T-helper 2 cell treated with Interferon-gamma antibody and Interleukin-4, amounts not matched to agents 100 ng/mL and 5 ng/mL, for 36 hours (primary cell): ENCODE data around the gene PRELID2. TPM values are rescaled to one million over a fixed set of nuclear protein-coding genes. Genes with fewer than 3 reads are reported as not detected.
"Not testable (repeated sequence)": the region's sequence is repeated elsewhere in the genome, so short reads cannot be mapped to it uniquely, and the experiment has no call there.

Experiments
- intact Hi-C: fragments of 100-400 bp; cut with micrococcal nuclease; formaldehyde crosslinking; loops from one replicate; pipeline ENCODE4 v1.15.1; 2023
- total RNA-seq: library from RNA; stranded (reverse); gene quantifications from 2 replicates; pipeline ENCODE4 v1.2.3, GENCODE V29; 2022

Gene PRELID2
- total RNA-seq = 3.7 and 4.3 TPM in 2 replicates

GRCh38 chr5:145834917-145835847 lies at the start of gene PRELID2:
TSS of gene PRELID2 (minus strand) at chr5:145835342. CDS start at chr5:145835251, 91 bp downstream.
- intact Hi-C loops = no loop called here

GRCh38 chr5:145874765-145875164 lies 39.6 kb upstream of the PRELID2 start:
- intact Hi-C loops = no loop called here

GRCh38 chr5:145872914-145873313 lies 37.8 kb upstream of the PRELID2 start, which contains the start of gene GRXCR2:
TSS of gene GRXCR2 (minus strand) at chr5:145873014. CDS start at chr5:145872968, 46 bp downstream.
- intact Hi-C loops = no loop called here

GRCh38 chr5:145872486-145872885 lies 37.3 kb upstream of the PRELID2 start:
- intact Hi-C loops = no loop called here

- intact Hi-C loops = no loop called here
Measured at GRCh38 chr5:145869753-145870152, 34.6 kb upstream of the PRELID2 start.

- intact Hi-C loops = no loop called here
Measured at GRCh38 chr5:145867806-145868205, 32.7 kb upstream of the PRELID2 start.

GRCh38 chr5:145864432-145864831 lies 29.3 kb upstream of the PRELID2 start:
- intact Hi-C loops = not testable (repeated sequence)

GRCh38 chr5:145863003-145863402 lies 27.9 kb upstream of the PRELID2 start:
- intact Hi-C loops = no loop called here

GRCh38 chr5:145859897-145860296 lies 24.8 kb upstream of the PRELID2 start:
- intact Hi-C loops = no loop called here

- intact Hi-C loops = no loop called here
Measured at GRCh38 chr5:145859453-145859852, 24.3 kb upstream of the PRELID2 start.

GRCh38 chr5:145858959-145859358 lies 23.8 kb upstream of the PRELID2 start:
- intact Hi-C loops = no loop called here

GRCh38 chr5:145856285-145856818 lies 21.2 kb upstream of the PRELID2 start:
- intact Hi-C loops = no loop called here

GRCh38 chr5:145855763-145856267 lies 20.7 kb upstream of the PRELID2 start:
- intact Hi-C loops = no loop called here

- intact Hi-C loops = no loop called here
Measured at GRCh38 chr5:145854651-145855258, 19.6 kb upstream of the PRELID2 start.

GRCh38 chr5:145853781-145854376 lies 18.7 kb upstream of the PRELID2 start:
- intact Hi-C loops = no loop called here

- intact Hi-C loops = no loop called here
Measured at GRCh38 chr5:145852990-145853389, 17.8 kb upstream of the PRELID2 start.

GRCh38 chr5:145848854-145849253 lies 13.7 kb upstream of the PRELID2 start:
- intact Hi-C loops = no loop called here

GRCh38 chr5:145847499-145848497 lies 12.7 kb upstream of the PRELID2 start:
- intact Hi-C loops = no loop called here

- intact Hi-C loops = no loop called here
Measured at GRCh38 chr5:145846081-145846480, 10.9 kb upstream of the PRELID2 start.

GRCh38 chr5:145841299-145841698 lies 6.2 kb upstream of the PRELID2 start:
- intact Hi-C loops = no loop called here
